ENCODE results near the gene TRPM2.

DNA sequence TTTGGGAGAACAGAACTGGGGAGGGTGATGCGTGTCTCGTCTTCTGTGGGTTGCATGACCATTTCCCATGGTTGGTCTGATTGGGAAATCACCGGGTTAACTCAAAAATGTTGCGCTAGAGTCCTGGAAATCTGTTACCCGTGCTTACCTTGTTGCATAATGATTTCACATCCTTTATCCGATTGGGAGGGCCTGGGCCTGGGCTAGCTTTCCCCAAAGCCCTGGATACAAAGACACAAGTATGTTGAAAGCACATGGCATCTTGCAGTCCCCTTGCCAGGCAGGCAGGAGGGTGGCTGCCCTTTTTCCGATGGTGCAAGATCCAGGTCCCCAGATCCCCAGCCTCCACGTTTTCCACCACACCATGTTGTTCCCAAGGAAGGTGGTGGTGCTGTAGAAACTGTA is 582 bp downstream of the TRPM2 start:
- TF ChIP-seq, protein P1, sequence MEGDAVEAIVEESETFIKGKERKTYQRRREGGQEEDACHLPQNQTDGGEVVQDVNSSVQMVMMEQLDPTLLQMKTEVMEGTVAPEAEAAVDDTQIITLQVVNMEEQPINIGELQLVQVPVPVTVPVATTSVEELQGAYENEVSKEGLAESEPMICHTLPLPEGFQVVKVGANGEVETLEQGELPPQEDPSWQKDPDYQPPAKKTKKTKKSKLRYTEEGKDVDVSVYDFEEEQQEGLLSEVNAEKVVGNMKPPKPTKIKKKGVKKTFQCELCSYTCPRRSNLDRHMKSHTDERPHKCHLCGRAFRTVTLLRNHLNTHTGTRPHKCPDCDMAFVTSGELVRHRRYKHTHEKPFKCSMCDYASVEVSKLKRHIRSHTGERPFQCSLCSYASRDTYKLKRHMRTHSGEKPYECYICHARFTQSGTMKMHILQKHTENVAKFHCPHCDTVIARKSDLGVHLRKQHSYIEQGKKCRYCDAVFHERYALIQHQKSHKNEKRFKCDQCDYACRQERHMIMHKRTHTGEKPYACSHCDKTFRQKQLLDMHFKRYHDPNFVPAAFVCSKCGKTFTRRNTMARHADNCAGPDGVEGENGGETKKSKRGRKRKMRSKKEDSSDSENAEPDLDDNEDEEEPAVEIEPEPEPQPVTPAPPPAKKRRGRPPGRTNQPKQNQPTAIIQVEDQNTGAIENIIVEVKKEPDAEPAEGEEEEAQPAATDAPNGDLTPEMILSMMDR (IDR thresholded peaks at IDR 0.05), result no peak
- TF ChIP-seq POLR2A (IDR thresholded peaks at IDR 0.05), result no peak
